ENCODE measurements around the gene TAMALIN.

Gene TAMALIN

DNA sequence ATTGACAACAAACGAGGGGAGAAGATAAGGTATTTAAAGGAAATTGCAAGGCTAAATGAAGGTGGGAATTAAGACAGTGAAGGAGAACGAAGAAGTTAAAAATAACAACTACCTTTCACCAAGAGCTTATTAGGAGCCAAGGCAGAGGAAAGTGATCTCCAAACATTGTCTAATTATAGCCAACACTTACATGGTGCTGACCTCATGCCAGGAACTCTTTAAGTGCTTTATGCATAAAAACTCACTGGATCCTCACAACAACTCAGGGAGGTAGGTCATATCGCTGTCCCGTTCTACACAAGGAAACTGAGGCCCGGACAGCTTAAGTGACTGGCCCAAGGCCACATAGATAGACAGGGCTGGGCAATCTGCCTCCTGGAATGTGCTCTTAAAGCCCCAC lies 19.5 kb downstream of the TAMALIN start:
- 0 out of 2 replicates have a peak overlapping the region, but pooled peaks have one; percentile 52 for H3K4me3 ChIP-seq (ENCODE audit: low read length)
- 86% methylated on average over 4 of the region's 5 CpGs for WGBS
- peaks cover 10% of the 10 kb centered on the region; the same call in 1 of the 2 replicates for H3K4me1 ChIP-seq (ENCODE audit: insufficient read depth, low read length)
- no peaks in the 10 kb centered on the region for H3K9me3 ChIP-seq (ENCODE audit: insufficient read depth, low read depth, low read length)
- peaks cover 35% of the 10 kb centered on the region for H3K27me3 ChIP-seq (ENCODE audit: insufficient read depth, low read length)
- no peak overlapping the region for H3K9ac ChIP-seq (ENCODE audit: low read depth, low read length)
- no peaks in the 10 kb centered on the region for H3K36me3 ChIP-seq (ENCODE audit: insufficient read depth, low read length)
- H3K27ac ChIP-seq (ENCODE audit: low read depth, low read length): no peak overlapping the region

DNA sequence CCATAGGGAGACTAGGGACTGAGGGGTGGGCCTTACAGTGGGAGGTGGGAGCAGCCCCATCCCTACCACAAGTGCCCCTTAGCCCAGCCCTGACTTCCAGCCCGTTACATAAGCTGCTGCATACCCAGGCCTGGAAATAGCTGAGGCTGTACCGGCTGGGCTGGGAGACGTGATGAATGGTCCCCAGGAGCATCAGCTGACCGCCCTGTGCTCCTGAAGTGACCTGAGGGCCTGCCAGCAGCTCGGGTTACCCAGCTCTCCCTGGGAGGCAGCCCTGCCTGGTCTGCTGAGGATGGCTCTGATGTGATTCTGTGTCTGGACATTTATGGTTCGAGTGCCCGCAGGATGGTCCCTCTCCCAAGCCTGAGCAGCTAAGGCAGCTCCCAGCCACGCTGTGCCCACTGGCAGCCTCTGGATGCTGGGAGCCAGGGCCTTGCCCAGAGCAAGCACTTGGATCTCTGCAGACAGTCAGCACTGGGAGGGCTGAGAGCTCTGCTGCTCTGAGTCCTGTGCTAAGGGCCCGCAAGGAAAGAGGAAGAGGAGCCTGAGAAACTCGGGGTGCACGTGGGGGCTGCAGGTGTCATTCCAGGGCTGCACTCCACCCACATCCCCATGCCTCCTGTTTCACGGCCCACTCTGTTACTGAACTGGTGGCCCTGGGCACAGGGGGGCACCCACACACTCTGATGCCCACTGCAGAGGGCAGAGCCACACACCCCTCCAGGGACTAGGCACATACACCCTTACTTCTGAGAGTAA lies 20.5 kb downstream of the TAMALIN start:
- H3K4me3 ChIP-seq (ENCODE audit: low read length): no peak overlapping the region
- peaks cover 12% of the 10 kb centered on the region; the same call in 1 of the 2 replicates for H3K4me1 ChIP-seq (ENCODE audit: insufficient read depth, low read length)
- H3K27ac ChIP-seq (ENCODE audit: low read depth, low read length): no peak overlapping the region
- H3K27me3 ChIP-seq (ENCODE audit: insufficient read depth, low read length): peaks cover 29% of the 10 kb centered on the region
- WGBS: 84% methylated on average over 12 of the region's 12 CpGs
- H3K9me3 ChIP-seq (ENCODE audit: insufficient read depth, low read depth, low read length): no peaks in the 10 kb centered on the region
- H3K36me3 ChIP-seq (ENCODE audit: insufficient read depth, low read length): no peaks in the 10 kb centered on the region
- no peak overlapping the region for H3K9ac ChIP-seq (ENCODE audit: low read depth, low read length)

DNA sequence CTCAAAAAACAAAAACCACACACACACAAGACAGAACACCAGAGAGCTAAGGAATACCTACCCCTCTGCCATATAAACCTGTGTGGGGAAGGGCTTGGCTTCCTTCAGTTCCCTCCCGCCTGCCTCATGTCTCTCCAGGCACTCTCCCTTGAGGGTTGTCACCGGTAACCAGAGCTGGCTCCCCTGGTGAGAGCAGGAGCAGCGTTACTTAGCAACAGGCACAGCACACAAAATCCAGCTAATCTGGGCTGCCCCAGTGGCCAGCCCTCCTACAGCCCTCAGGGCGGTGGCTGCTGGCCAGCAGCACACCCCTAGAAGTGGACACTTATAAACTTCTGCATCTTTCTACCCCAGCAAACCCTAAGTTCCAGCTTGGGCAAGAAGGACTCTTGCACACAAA lies 22.9 kb downstream of the TAMALIN start:
- H3K9me3 ChIP-seq (ENCODE audit: insufficient read depth, low read depth, low read length): no peaks in the 10 kb centered on the region
- H3K9ac ChIP-seq (ENCODE audit: low read depth, low read length): no peak overlapping the region
- WGBS: 3% methylated on average over 4 of the region's 4 CpGs
- H3K27ac ChIP-seq (ENCODE audit: low read depth, low read length): no peak overlapping the region
- no peak overlapping the region for H3K4me3 ChIP-seq (ENCODE audit: low read length)
- no peaks in the 10 kb centered on the region for H3K36me3 ChIP-seq (ENCODE audit: insufficient read depth, low read length)
- H3K4me1 ChIP-seq (ENCODE audit: insufficient read depth, low read length): peaks cover 21% of the 10 kb centered on the region; the same call in 1 of the 2 replicates
- peaks cover 21% of the 10 kb centered on the region for H3K27me3 ChIP-seq (ENCODE audit: insufficient read depth, low read length)

DNA sequence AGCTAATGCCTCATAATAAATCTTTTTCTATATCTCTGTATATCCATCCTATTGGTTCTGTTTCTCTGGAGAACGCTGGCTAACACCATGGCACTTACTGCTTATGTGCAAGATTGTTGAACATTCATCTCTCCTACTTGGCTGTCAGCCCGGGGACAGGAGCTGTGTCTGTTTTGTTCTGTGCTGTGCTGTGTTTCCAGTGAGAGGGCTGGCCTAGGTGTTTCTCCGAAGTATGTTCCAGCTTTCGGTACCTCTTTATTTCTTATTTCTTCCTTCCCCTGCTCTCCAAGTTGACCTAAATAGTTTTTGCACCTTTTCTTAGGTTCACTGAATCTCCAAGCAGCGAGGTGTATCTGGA lies 25.7 kb downstream of the TAMALIN start:
- Histone ChIP-seq H3K4me1 (ENCODE audit: insufficient read depth, low read length) (peaks cover 25% of the 10 kb centered on the region; the same call in 1 of the 2 replicates), H3K27ac (ENCODE audit: low read depth, low read length) (no peak overlapping the region), H3K9ac (ENCODE audit: low read depth, low read length) (no peak overlapping the region), H3K27me3 (ENCODE audit: insufficient read depth, low read length) (peaks cover 42% of the 10 kb centered on the region), H3K36me3 (ENCODE audit: insufficient read depth, low read length) (no peaks in the 10 kb centered on the region), H3K9me3 (ENCODE audit: insufficient read depth, low read depth, low read length) (no peaks in the 10 kb centered on the region), H3K4me3 (ENCODE audit: low read length) (peak overlapping the region; percentile 38)
- 40% methylated on average over 5 of the region's 5 CpGs for WGBS

DNA sequence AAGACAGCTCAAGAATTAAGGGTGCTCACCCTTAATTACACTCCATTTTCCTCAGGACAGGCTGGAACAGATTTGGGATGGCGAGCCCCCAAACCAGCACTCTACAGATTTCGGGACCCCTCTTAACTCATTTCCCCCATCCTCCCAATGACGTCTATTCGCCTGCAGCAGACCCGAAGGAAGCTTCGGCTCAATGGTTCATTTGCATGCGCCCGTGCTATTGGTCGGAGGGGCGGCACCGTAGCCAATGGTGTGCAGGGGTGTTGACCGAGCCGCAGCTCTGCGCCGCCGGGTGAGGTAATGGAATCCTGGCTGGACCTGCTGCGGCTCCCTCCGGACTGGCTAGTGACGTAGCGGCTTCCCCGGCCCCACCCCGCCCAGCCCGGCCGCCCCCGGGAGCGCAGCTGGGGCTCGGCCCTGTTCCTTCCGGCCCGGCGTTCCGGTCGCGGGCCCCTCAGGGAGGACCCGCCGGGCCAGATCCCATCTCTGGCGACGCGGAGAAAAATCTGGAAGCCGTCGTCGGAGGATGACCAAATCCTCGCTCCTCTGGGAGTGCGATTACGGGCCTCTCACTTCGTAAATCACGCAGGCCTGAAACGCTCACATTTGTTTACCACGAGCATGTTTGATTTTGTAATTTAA lies 26.2 kb downstream of the TAMALIN start:
- Histone ChIP-seq H3K9me3 (ENCODE audit: insufficient read depth, low read depth, low read length) (no peaks in the 10 kb centered on the region), H3K9ac (ENCODE audit: low read depth, low read length) (peak overlapping the region; percentile 11; the same call in 1 of the 2 replicates), H3K4me1 (ENCODE audit: insufficient read depth, low read length) (peaks cover 25% of the 10 kb centered on the region; the same call in 1 of the 2 replicates), H3K36me3 (ENCODE audit: insufficient read depth, low read length) (no peaks in the 10 kb centered on the region), H3K27me3 (ENCODE audit: insufficient read depth, low read length) (peaks cover 47% of the 10 kb centered on the region), H3K27ac (ENCODE audit: low read depth, low read length) (peak overlapping the region; percentile 60), H3K4me3 (ENCODE audit: low read length) (peak overlapping the region; percentile 52)
- 3% methylated on average over 48 of the region's 48 CpGs for WGBS

DNA sequence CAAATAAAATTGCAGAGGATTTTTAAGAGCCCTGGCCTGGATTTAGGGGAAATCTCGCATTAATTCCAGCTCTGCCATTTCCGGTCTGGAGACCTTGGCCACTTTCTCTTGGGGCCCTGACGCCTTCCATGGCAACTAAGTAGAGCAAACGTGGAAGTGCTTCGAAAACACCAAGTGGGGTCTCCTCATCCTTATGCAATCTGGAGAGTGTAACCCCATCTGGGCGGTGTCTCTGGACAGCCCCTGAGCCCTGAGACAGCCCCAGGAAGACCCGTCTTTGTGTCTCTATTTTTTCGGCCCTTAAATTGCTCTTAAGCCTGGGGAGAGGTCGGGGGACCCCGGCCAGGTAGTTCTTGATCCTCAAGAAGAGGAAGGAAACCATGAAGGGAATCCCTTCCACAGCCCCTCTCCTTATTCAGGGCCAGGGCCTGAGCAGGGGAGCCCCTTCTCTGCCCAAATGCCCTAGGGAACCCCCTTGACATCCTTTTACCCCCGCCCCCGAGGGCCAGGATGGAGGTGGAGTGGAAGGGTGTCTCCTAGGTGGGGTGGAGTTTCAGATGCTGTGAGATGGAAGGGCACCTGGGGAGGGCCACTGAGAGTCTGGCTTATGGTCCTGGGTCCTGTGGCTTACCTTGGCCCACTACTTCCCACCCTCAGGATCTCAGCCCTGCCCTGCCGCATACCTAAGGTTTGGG lies 26.8 kb downstream of the TAMALIN start:
- Histone ChIP-seq H3K9me3 (ENCODE audit: insufficient read depth, low read depth, low read length) (no peaks in the 10 kb centered on the region), H3K4me3 (ENCODE audit: low read length) (peak overlapping the region; percentile 52), H3K4me1 (ENCODE audit: insufficient read depth, low read length) (peaks cover 25% of the 10 kb centered on the region; the same call in 1 of the 2 replicates), H3K27ac (ENCODE audit: low read depth, low read length) (peak overlapping the region; percentile 60), H3K36me3 (ENCODE audit: insufficient read depth, low read length) (no peaks in the 10 kb centered on the region), H3K27me3 (ENCODE audit: insufficient read depth, low read length) (peaks cover 51% of the 10 kb centered on the region), H3K9ac (ENCODE audit: low read depth, low read length) (peak overlapping the region; percentile 11; the same call in 1 of the 2 replicates)
- 85% methylated on average over 13 of the region's 13 CpGs for WGBS

DNA sequence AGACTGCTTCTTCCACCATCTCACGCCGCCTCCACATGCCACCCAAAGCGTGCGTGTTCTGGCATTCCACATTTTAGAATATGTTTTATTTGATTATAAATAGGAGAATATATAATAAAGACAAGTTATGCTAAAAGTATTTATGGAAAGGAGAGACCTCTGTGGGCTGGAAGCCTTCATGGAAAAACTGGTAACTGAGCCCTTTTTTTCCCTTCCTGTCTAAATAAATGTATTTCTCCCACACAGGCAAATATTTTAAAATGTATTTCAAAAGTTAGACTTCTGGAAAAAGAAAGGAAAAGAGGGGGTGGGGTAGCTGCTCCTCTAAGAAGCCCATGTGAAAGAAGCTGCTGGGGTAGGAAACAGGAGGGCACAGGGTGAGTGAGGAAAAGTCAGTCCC lies 28.4 kb downstream of the TAMALIN start:
- Histone ChIP-seq H3K9ac (ENCODE audit: low read depth, low read length) (no peak overlapping the region), H3K36me3 (ENCODE audit: insufficient read depth, low read length) (no peaks in the 10 kb centered on the region), H3K27me3 (ENCODE audit: insufficient read depth, low read length) (peaks cover 54% of the 10 kb centered on the region), H3K27ac (ENCODE audit: low read depth, low read length) (no peak overlapping the region), H3K9me3 (ENCODE audit: insufficient read depth, low read depth, low read length) (no peaks in the 10 kb centered on the region), H3K4me1 (ENCODE audit: insufficient read depth, low read length) (peaks cover 16% of the 10 kb centered on the region; the same call in 1 of the 2 replicates), H3K4me3 (ENCODE audit: low read length) (no peak overlapping the region)
- 83% methylated on average over 2 of the region's 4 CpGs for WGBS

DNA sequence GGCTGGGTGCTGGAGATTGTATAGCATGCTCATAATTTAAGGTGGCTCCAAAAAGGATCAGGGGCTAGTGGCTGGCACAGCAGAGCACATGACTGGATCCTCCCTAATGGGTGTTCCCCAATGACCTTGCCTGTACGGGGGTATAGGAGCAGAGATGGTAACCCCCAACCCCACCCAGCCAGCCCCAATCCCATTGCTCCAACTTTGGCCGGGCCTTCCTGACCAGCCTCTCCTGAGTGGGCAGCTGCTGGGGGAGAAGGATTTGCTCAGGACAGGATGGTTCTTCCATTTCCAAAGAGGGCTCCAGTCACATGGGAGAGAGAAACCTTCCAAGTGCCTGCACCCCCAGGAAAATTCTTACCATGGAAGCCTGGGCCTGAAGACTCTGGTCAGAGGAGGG lies 29.2 kb downstream of the TAMALIN start:
- peaks cover 15% of the 10 kb centered on the region; the same call in 1 of the 2 replicates for H3K4me1 ChIP-seq (ENCODE audit: insufficient read depth, low read length)
- 92% methylated on average over 2 of the region's 2 CpGs for WGBS

DNA sequence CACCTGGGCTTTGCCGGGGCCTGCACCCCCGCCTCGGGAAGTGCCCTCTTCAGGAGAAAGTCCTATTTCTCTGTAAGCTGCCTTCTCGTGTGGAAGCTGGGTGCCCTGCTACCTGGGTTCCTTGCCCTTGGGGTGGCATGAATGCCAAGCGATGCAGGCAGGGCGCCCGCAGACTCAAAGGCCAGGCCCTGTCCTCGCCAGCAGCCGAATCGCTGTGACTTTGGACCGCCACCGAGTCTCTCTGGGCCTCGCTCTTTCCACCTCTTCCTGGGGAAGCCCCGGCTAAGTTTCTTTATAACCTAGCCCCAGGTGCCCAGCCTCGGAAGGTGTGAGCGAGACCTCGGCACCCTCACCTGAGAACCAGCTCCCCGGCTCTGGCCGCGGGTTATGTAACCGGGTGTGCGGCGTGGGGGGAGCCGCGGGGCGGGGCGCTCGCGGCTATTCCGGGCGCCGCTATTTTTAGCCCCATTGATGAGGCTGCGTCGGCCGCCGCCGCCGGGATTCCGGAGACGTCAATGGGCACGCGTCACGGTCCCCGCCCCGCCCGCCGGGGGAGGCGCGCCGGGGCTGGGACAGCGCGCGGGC lies 29.9 kb downstream of the TAMALIN start:
- Histone ChIP-seq H3K36me3 (ENCODE audit: insufficient read depth, low read length) (no peaks in the 10 kb centered on the region), H3K9me3 (ENCODE audit: insufficient read depth, low read depth, low read length) (no peaks in the 10 kb centered on the region), H3K27ac (ENCODE audit: low read depth, low read length) (peak overlapping the region; percentile 63; the same call in 1 of the 2 replicates), H3K27me3 (ENCODE audit: insufficient read depth, low read length) (peaks cover 54% of the 10 kb centered on the region), H3K4me1 (ENCODE audit: insufficient read depth, low read length) (peaks cover 15% of the 10 kb centered on the region; the same call in 1 of the 2 replicates), H3K9ac (ENCODE audit: low read depth, low read length) (peak overlapping the region; percentile 29; the same call in 1 of the 2 replicates), H3K4me3 (ENCODE audit: low read length) (peak overlapping the region; percentile 48)
- WGBS: 9% methylated on average over 53 of the region's 53 CpGs

More for the DNA sequence above, 29.2 kb downstream of the TAMALIN start:
- Histone ChIP-seq H3K9ac (ENCODE audit: low read depth, low read length) (no peak overlapping the region), H3K36me3 (ENCODE audit: insufficient read depth, low read length) (no peaks in the 10 kb centered on the region), H3K4me3 (ENCODE audit: low read length) (no peak overlapping the region), H3K9me3 (ENCODE audit: insufficient read depth, low read depth, low read length) (no peaks in the 10 kb centered on the region), H3K27me3 (ENCODE audit: insufficient read depth, low read length) (peaks cover 54% of the 10 kb centered on the region), H3K27ac (ENCODE audit: low read depth, low read length) (no peak overlapping the region)

DNA sequence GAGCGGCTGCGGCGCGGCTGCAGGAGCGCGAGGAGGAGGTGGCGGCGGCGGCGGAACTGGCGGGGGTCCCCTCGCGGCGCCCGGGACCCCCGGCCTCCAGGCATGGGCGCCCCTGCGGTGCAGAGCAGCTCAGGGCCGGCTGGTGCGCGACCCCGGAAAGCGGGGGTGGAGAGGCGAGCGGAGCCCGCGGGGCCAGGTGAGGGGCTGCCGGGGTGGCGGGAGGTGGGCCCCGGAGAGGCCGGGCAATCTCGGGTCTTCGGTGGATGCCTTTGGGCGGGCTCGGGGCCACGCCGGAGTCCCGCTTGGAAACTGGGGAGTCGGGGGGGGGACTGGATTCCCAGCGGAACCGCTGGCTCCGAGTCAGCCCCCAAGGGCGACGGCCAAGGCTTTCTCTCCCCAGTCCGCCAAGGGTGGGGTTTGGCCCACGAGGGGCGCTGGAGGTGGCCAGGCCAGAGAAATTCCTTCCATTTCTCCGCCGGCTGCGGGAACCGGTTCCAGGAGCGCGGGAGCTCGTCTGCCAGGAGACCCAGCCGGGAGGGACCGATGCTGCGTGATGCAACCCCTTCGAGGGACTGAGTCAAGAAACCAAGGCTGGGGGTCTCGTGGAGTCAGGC lies 30.6 kb downstream of the TAMALIN start:
- Histone ChIP-seq H3K4me3 (ENCODE audit: low read length) (peak overlapping the region; percentile 68), H3K9me3 (ENCODE audit: insufficient read depth, low read depth, low read length) (no peaks in the 10 kb centered on the region), H3K27ac (ENCODE audit: low read depth, low read length) (no peak overlapping the region), H3K27me3 (ENCODE audit: insufficient read depth, low read length) (peaks cover 49% of the 10 kb centered on the region), H3K9ac (ENCODE audit: low read depth, low read length) (peak overlapping the region; percentile 75), H3K4me1 (ENCODE audit: insufficient read depth, low read length) (peaks cover 12% of the 10 kb centered on the region; the same call in 1 of the 2 replicates), H3K36me3 (ENCODE audit: insufficient read depth, low read length) (no peaks in the 10 kb centered on the region)
- WGBS: 1% methylated on average over 59 of the region's 59 CpGs

All from HUES64 (cell line).